SK-N-SH (cell line): ENCODE results near the gene BMP6.

Experiments used
- EZH2phosphoT487 ChIP-seq: fragments of 200-600 bp; sonication (generic); IDR thresholded peaks from 2 replicates; pipeline ENCODE4 v1.6.1; 2017; ENCODE audit warnings: low read depth, mixed run types, mild to moderate bottlenecking, antibody characterized with exemption, moderate library complexity, borderline replicate concordance
- FOXM1 ChIP-seq: IDR thresholded peaks from 2 replicates; pipeline ENCODE4 v1.4.0; 2012; ENCODE audit warnings: low read depth, mild to moderate bottlenecking
- GABPA ChIP-seq: IDR thresholded peaks from 2 replicates; pipeline ENCODE4 v1.4.0; 2012; ENCODE audit warnings: low read depth, mild to moderate bottlenecking
- POLR2AphosphoS5 ChIP-seq: IDR thresholded peaks from 2 replicates; pipeline ENCODE4 v1.6.1; 2012; ENCODE audit warnings: low read depth, low read length
- RCOR1 ChIP-seq: fragments of 150-350 bp; IDR thresholded peaks from 2 replicates; pipeline ENCODE4 v1.6.1; 2017; ENCODE audit warnings: antibody characterized with exemption, low read length
- REST ChIP-seq: IDR thresholded peaks from 2 replicates; pipeline ENCODE4 v1.6.1; 2012; ENCODE audit warnings: mild to moderate bottlenecking, low read depth, low read length, moderate library complexity
- YY1 ChIP-seq: IDR thresholded peaks from 2 replicates; pipeline ENCODE4 v1.4.0; 2012; ENCODE audit warnings: low read depth, mild to moderate bottlenecking
- TF ChIP-seq, protein P1 (sequence below): fragments of 150-350 bp; IDR thresholded peaks from 2 replicates; pipeline ENCODE4 v1.6.1; 2017; ENCODE audit warnings: antibody characterized with exemption, low read length, low read depth, borderline replicate concordance
- TF ChIP-seq, protein P2 (sequence below): fragments of 200-600 bp; sonication (generic); IDR thresholded peaks from 2 replicates; pipeline ENCODE4 v1.6.1; 2017; ENCODE audit warnings: antibody characterized with exemption, mild to moderate bottlenecking, moderate library complexity

- no peak for TF ChIP-seq RCOR1
- TF ChIP-seq, protein P1, sequence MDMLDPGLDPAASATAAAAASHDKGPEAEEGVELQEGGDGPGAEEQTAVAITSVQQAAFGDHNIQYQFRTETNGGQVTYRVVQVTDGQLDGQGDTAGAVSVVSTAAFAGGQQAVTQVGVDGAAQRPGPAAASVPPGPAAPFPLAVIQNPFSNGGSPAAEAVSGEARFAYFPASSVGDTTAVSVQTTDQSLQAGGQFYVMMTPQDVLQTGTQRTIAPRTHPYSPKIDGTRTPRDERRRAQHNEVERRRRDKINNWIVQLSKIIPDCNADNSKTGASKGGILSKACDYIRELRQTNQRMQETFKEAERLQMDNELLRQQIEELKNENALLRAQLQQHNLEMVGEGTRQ = no peak
- no peak for TF ChIP-seq POLR2AphosphoS5
- no peak for TF ChIP-seq REST
- TF ChIP-seq, protein P2, sequence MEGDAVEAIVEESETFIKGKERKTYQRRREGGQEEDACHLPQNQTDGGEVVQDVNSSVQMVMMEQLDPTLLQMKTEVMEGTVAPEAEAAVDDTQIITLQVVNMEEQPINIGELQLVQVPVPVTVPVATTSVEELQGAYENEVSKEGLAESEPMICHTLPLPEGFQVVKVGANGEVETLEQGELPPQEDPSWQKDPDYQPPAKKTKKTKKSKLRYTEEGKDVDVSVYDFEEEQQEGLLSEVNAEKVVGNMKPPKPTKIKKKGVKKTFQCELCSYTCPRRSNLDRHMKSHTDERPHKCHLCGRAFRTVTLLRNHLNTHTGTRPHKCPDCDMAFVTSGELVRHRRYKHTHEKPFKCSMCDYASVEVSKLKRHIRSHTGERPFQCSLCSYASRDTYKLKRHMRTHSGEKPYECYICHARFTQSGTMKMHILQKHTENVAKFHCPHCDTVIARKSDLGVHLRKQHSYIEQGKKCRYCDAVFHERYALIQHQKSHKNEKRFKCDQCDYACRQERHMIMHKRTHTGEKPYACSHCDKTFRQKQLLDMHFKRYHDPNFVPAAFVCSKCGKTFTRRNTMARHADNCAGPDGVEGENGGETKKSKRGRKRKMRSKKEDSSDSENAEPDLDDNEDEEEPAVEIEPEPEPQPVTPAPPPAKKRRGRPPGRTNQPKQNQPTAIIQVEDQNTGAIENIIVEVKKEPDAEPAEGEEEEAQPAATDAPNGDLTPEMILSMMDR = no peak
- TF ChIP-seq GABPA = no peak
- no peak for TF ChIP-seq YY1
- TF ChIP-seq FOXM1 = no peak
- TF ChIP-seq EZH2phosphoT487 = no peak
Measured at GRCh38 chr6:7706269-7706668, 19.6 kb upstream of the BMP6 start.
